CD8-positive, alpha-beta memory T cell (primary cell): ENCODE data around the gene ACO1. TPM values are rescaled to one million over a fixed set of nuclear protein-coding genes. Genes with fewer than 3 reads are reported as not detected.
A peak's percentile ranks its signal among the peaks of the same experiment; 100 is the strongest.

Experiments
- CTCF ChIA-PET: fragments of 350-600 bp; sonication (Branson Sonifier 250); formaldehyde crosslinking; loops from one replicate; lab custom pipeline; 2021; ENCODE audit warnings: antibody characterized with exemption; lab: Charles Lee
- POLR2A ChIA-PET: fragments of 350-600 bp; sonication (Branson Sonifier 250); formaldehyde crosslinking; loops from one replicate; lab custom pipeline; 2021; ENCODE audit warnings: antibody characterized with exemption; lab: Charles Lee
- DNase-seq, 5 donors: peaks; one replicate each; pipeline versions ENCODE4 v3.0.0 to v3.0.0-alpha.2; 2020 to 2022; ENCODE audit warnings: mixed read lengths in 1 of 5
- H3K27ac ChIP-seq: one replicate; pipeline ENCODE4 v1.7.0; 2013; ENCODE audit warnings: low read depth, mild to moderate bottlenecking, low read length, moderate library complexity
- H3K27me3 ChIP-seq: 2 replicates; pipeline ENCODE4 v1.7.0; 2013; ENCODE audit warnings: low read length, mild to moderate bottlenecking; ENCODE audit not compliant: insufficient read depth, poor library complexity, severe bottlenecking
- H3K36me3 ChIP-seq: 2 replicates; pipeline ENCODE4 v1.7.0; 2013; ENCODE audit warnings: mild to moderate bottlenecking, low read length, moderate library complexity; ENCODE audit not compliant: insufficient read depth
- H3K4me1 ChIP-seq: 2 replicates; pipeline ENCODE4 v1.7.0; 2013; ENCODE audit warnings: mild to moderate bottlenecking, low read length, moderate library complexity; ENCODE audit not compliant: insufficient read depth
- H3K4me3 ChIP-seq: 2 replicates; pipeline ENCODE4 v1.7.0; 2013; ENCODE audit warnings: mild to moderate bottlenecking, low read length
- H3K9me3 ChIP-seq: 2 replicates; pipeline ENCODE4 v1.7.0; 2013; ENCODE audit warnings: mild to moderate bottlenecking, low read length
- H3K27ac Mint-ChIP-seq, 8 donors: one replicate each; pipeline ENCODE4 v1.8.0; 2020 to 2021; ENCODE audit warnings: mixed read lengths in 8 of 8, mild to moderate bottlenecking in 6 of 8, inconsistent platforms in 3 of 8, moderate library complexity in 3 of 8
- H3K27me3 Mint-ChIP-seq, 2 donors: one replicate each; pipeline ENCODE4 v1.8.0; 2020 to 2021; ENCODE audit warnings: mixed read lengths in 2 of 2, mild to moderate bottlenecking in 1 of 2, moderate library complexity in 1 of 2
- H3K36me3 Mint-ChIP-seq, 3 donors: one replicate each; pipeline ENCODE4 v1.8.0; 2020 to 2021; ENCODE audit warnings: mixed read lengths in 3 of 3, inconsistent platforms in 1 of 3, mild to moderate bottlenecking in 1 of 3
- H3K4me1 Mint-ChIP-seq, 3 donors: one replicate each; pipeline ENCODE4 v1.8.0; 2020 to 2021; ENCODE audit warnings: mixed read lengths in 3 of 3, inconsistent platforms in 1 of 3, mild to moderate bottlenecking in 1 of 3
- H3K4me3 Mint-ChIP-seq, 7 donors: one replicate each; pipeline ENCODE4 v1.8.0; 2020 to 2021; ENCODE audit warnings: mixed read lengths in 7 of 7, mild to moderate bottlenecking in 6 of 7, moderate library complexity in 4 of 7, inconsistent platforms in 2 of 7
- H3K9me3 Mint-ChIP-seq, 5 donors: one replicate each; pipeline ENCODE4 v1.8.0; 2020 to 2022; ENCODE audit warnings: mixed read lengths in 5 of 5, mild to moderate bottlenecking in 3 of 5, moderate library complexity in 2 of 5, inconsistent platforms in 1 of 5
- polyA plus RNA-seq: library from polyadenylated mRNA; unstranded; fragments of 300-500 nt; fragmentation: Illumina TruSeq; gene quantifications from one replicate; pipeline ENCODE4 v1.2.3, GENCODE V29; 2021
- total RNA-seq, 2 experiments: library from RNA; stranded (reverse); gene quantifications; one replicate each; pipeline ENCODE4 v1.2.3, GENCODE V29; 2021

Gene ACO1
- total and polyA plus RNA-seq, 3 experiments from 2014 or later, result 11.0 to 13.6 (median 13.5) TPM

DNA sequence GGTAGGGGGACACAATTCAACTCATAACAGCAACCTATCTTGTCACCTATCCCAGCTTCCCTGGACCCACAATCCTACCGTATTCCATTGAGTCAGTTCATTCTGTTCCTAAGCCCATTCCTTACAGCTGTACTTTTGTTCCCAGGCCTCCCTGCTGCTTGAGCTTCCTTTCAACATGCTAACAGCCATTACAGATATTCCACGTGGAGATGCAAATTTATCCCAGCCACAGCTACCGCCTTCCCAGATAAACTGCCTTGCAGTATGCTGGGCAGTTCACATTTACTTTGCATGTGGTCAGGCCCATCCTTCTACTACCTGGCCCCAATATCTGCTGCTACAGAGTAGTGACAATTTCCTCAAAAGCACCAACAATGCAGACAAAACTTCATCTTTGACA lies 118.6 kb downstream of the ACO1 start:
- H3K4me3 Mint-ChIP-seq, result no peak overlapping the region
- Histone ChIP-seq H3K36me3 (no peaks in the 10 kb centered on the region), H3K4me1 (no peaks in the 10 kb centered on the region), H3K4me3 (no peak overlapping the region), H3K9me3 (no peaks in the 10 kb centered on the region), H3K27ac (no peak overlapping the region), H3K27me3 (no peaks in the 10 kb centered on the region)
- no peaks in the 10 kb centered on the region for H3K9me3 Mint-ChIP-seq
- DNase-seq, result no peak
- H3K27ac Mint-ChIP-seq, result peak overlapping the region in 3 of 8 donors; percentile 13 to 53 (median 48)
- ChIA-PET POLR2A (no interaction called here), CTCF (interaction anchor here (0.9 to 1.4 kb wide), 2 partner anchors 17 to 23 kb away, joined by 3 read pairs; partner anchors contain the start of gene RIGI)
- peaks cover 16 to 39% (median 21%) of the 10 kb centered on the region in 3 donors for H3K4me1 Mint-ChIP-seq
- peaks cover 0 to 50% (median 15%) of the 10 kb centered on the region in 3 donors for H3K36me3 Mint-ChIP-seq
- H3K27me3 Mint-ChIP-seq, result no peaks in the 10 kb centered on the region

Other genes with a start within 250 kb of the ACO1 start
- 1 to 10 TPM; 5.9 to 6.5 TPM for gene RIGI, start 141.6 kb downstream of the ACO1 start, total RNA-seq
- 20.0 TPM for gene RIGI, start 141.6 kb downstream of the ACO1 start, polyA plus RNA-seq
- 10 to 100 TPM; 16.3 to 18.1 TPM for gene SMIM27, start 167.7 kb downstream of the ACO1 start, total RNA-seq
- gene SMIM27, start 167.7 kb downstream of the ACO1 start, polyA plus RNA-seq, result 99.8 TPM
- 10 to 100 TPM; 18.7 to 20.4 TPM for gene TOPORS, start 167.9 kb downstream of the ACO1 start, total RNA-seq
- gene TOPORS, start 167.9 kb downstream of the ACO1 start, polyA plus RNA-seq, result 26.1 TPM
- gene NDUFB6, start 188.5 kb downstream of the ACO1 start, total RNA-seq, result 10 to 100 TPM; 52.3 to 65.6 TPM
- gene NDUFB6, start 188.5 kb downstream of the ACO1 start, polyA plus RNA-seq, result 68.4 TPM